Measurements from ENCODE around the gene PLSCR3. TPM values are rescaled to one million over a fixed set of nuclear protein-coding genes. Genes with fewer than 3 reads are reported as not detected.

The PLSCR3 gene
- total RNA-seq, 1 experiment from 2014 or later = 15.2 TPM

- no peaks in the 10 kb centered on the region for H3K27me3 ChIP-seq (replicated peaks; ENCODE audit: insufficient read depth, low read depth, low read length, poor library complexity)
- no peaks in the 10 kb centered on the region for H3K9me3 ChIP-seq (ENCODE audit: low read depth, low read length, poor library complexity, severe bottlenecking)
- TF ChIP-seq EZH2 (IDR thresholded peaks at IDR 0.05; ENCODE audit: borderline replicate concordance, low read depth, low read length, poor library complexity, severe bottlenecking) = no peak
- no peak for TF ChIP-seq CTCF (conservative IDR thresholded peaks at IDR 0.05; ENCODE audit: low read depth, low read length)
- ChIA-PET POLR2A (ENCODE audit: low non-redundant PET) (no interaction called here), CTCF (no interaction called here)
- BruUV-seq (replicated peaks) = no TSS peak
- DNase-seq (ENCODE audit: low spot score) = no peak
- no peaks in the 10 kb centered on the region for H3K36me3 ChIP-seq (ENCODE audit: insufficient read depth, low read length, poor library complexity, severe bottlenecking)
- intact Hi-C loops (cut with micrococcal nuclease; ENCODE audit: unreplicated experiment) = no loop called here
- peaks cover 14% of the 10 kb centered on the region for H3K4me1 ChIP-seq (ENCODE audit: insufficient read depth, low read length, poor library complexity, severe bottlenecking)
- H3K27ac ChIP-seq (ENCODE audit: low read depth, low read length, poor library complexity, severe bottlenecking) = no peak overlapping the region
- H3K4me3 ChIP-seq (ENCODE audit: low read depth, low read length, poor library complexity, severe bottlenecking) = no peak overlapping the region
Measured at GRCh38 chr17:7432296-7432695, 38.0 kb upstream of the PLSCR3 start.

DNA sequence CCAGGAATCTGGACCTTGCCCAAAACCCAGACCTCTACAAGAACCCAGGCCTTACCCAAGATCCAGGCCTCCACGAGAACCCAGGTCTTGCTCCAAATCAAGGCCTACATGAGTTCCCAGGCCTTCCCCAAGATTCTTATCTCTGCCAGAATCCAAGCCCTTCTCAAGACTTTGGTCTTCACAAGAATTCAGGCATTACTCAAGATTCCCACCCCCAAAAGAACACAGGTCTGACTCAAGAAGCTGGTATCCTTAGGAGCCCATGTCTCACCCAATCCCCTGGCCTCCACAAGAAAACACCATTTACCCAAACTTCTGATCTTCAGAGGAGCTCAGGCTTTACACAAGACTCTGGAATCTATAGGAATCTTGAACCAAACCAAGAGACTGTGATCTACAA is 36.9 kb upstream of the PLSCR3 start:
- H3K4me3 ChIP-seq (ENCODE audit: low read depth, low read length, poor library complexity, severe bottlenecking) = no peak overlapping the region
- H3K4me1 ChIP-seq (ENCODE audit: insufficient read depth, low read length, poor library complexity, severe bottlenecking) = peaks cover 8% of the 10 kb centered on the region
- no peak for DNase-seq (ENCODE audit: low spot score)
- no peaks in the 10 kb centered on the region for H3K36me3 ChIP-seq (ENCODE audit: insufficient read depth, low read length, poor library complexity, severe bottlenecking)
- intact Hi-C loops (cut with micrococcal nuclease; ENCODE audit: unreplicated experiment) = no loop called here
- BruUV-seq (replicated peaks) = no TSS peak
- ChIA-PET POLR2A (ENCODE audit: low non-redundant PET) (no interaction called here), CTCF (interaction anchor here (1.0 kb wide), 1 partner anchor 129 kb away, joined by 5 read pairs; no protein-coding TSS in a partner anchor)
- H3K27ac ChIP-seq (ENCODE audit: low read depth, low read length, poor library complexity, severe bottlenecking) = no peak overlapping the region
- no peaks in the 10 kb centered on the region for H3K27me3 ChIP-seq (replicated peaks; ENCODE audit: insufficient read depth, low read depth, low read length, poor library complexity)
- no peaks in the 10 kb centered on the region for H3K9me3 ChIP-seq (ENCODE audit: low read depth, low read length, poor library complexity, severe bottlenecking)
- TF ChIP-seq CTCF (conservative IDR thresholded peaks at IDR 0.05; ENCODE audit: low read depth, low read length) (no peak), EZH2 (IDR thresholded peaks at IDR 0.05; ENCODE audit: borderline replicate concordance, low read depth, low read length, poor library complexity, severe bottlenecking) (no peak)

DNA sequence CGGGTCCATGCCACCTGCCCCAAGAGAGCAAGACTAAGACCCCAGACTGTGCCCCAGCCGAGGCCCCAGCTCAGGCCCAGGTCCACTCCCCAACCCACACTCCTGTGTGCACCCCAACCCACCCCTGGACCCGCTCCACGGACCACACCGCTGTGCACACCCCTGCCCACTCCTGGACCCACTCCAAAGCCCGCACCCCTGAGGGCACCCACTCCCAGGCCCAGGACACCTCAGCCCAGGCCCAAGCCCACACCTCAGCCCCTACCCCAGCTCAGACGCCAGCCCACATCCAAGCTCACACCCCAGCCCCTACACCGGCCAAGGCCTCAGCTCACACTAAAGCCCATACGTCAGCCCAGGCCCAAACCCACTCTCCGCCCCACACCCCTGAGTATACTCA is 35.4 kb upstream of the PLSCR3 start:
- intact Hi-C loops (cut with micrococcal nuclease; ENCODE audit: unreplicated experiment) = no loop called here
- CTCF ChIA-PET = no interaction called here
- DNase-seq (ENCODE audit: low spot score) = no peak

More for the DNA sequence above, 35.4 kb upstream of the PLSCR3 start:
- no peaks in the 10 kb centered on the region for H3K27me3 ChIP-seq (replicated peaks; ENCODE audit: insufficient read depth, low read depth, low read length, poor library complexity)
- H3K9me3 ChIP-seq (ENCODE audit: low read depth, low read length, poor library complexity, severe bottlenecking) = no peaks in the 10 kb centered on the region
- H3K27ac ChIP-seq (ENCODE audit: low read depth, low read length, poor library complexity, severe bottlenecking) = no peak overlapping the region
- no peak overlapping the region for H3K4me3 ChIP-seq (ENCODE audit: low read depth, low read length, poor library complexity, severe bottlenecking)
- POLR2A ChIA-PET (ENCODE audit: low non-redundant PET) = no interaction called here
- no peaks in the 10 kb centered on the region for H3K4me1 ChIP-seq (ENCODE audit: insufficient read depth, low read length, poor library complexity, severe bottlenecking)
- H3K36me3 ChIP-seq (ENCODE audit: insufficient read depth, low read length, poor library complexity, severe bottlenecking) = no peaks in the 10 kb centered on the region
- TF ChIP-seq CTCF (conservative IDR thresholded peaks at IDR 0.05; ENCODE audit: low read depth, low read length) (no peak), EZH2 (IDR thresholded peaks at IDR 0.05; ENCODE audit: borderline replicate concordance, low read depth, low read length, poor library complexity, severe bottlenecking) (no peak)
- no TSS peak for BruUV-seq (replicated peaks)

Measured in A673 (cell line).